Measurements from ENCODE around the gene SCPEP1.

- TF ChIP-seq POLR2A (IDR thresholded peaks at IDR 0.05; ENCODE audit: low read depth) = no peak
- TF ChIP-seq CTCF (IDR thresholded peaks at IDR 0.05) = no peak
- TF ChIP-seq POLR2AphosphoS5 (IDR thresholded peaks at IDR 0.05) = no peak
Observed at GRCh38 chr17:56985371-56986162, 7.6 kb downstream of the SCPEP1 start.
